ENCODE measurements around the gene IL11. TPM values are rescaled to one million over a fixed set of nuclear protein-coding genes. Genes with fewer than 3 reads are reported as not detected.
"Not testable (repeated sequence)": the region's sequence is repeated elsewhere in the genome, so short reads cannot be mapped to it uniquely, and the experiment has no call there.

IL11 gene
- total and polyA plus RNA-seq, 7 donors, result 0.06 TPM; not detected in 6

- ATAC-seq (no peak), DNase-seq (peak in 1 of 2 donors; percentile 34)
- no peaks in the 10 kb centered on the region for H3K9me3 ChIP-seq
- intact Hi-C loops (cut with DNase I), result loop anchor here (5.0 kb wide), 2 partner anchors 38 to 42 kb away; partner anchors contain the start of gene TMEM238 (in 1 of the 2)
- H3K4me3 ChIP-seq, result peak overlapping the region; percentile 75
- no peak for TF ChIP-seq CTCF (IDR thresholded peaks at IDR 0.05)
- WGBS, 3 donors, result 2 to 12% (median 3%) methylated on average over 15 to 44 of the region's 44 CpGs
- peaks cover 0 to 19% of the 10 kb centered on the region in 2 donors for H3K36me3 ChIP-seq (ENCODE audit: insufficient read depth in 1 of 2, low read depth in 1 of 2)
- peaks cover 12% of the 10 kb centered on the region for H3K4me1 ChIP-seq
- peaks cover 0 to 10% (median 0%) of the 10 kb centered on the region in 3 donors for H3K27me3 ChIP-seq (ENCODE audit: insufficient read depth in 3 of 3, low read length in 2 of 3)
- peak overlapping the region; percentile 93 for H3K27ac ChIP-seq
These were observed 30.1 kb downstream of the IL11 start for GRCh38 chr19:55339889-55340783.

- Histone ChIP-seq H3K36me3 (ENCODE audit: insufficient read depth in 1 of 2, low read depth in 1 of 2) (peaks cover 0 to 19% of the 10 kb centered on the region in 2 donors), H3K27me3 (ENCODE audit: insufficient read depth in 3 of 3, low read length in 2 of 3) (peaks cover 0 to 18% (median 0%) of the 10 kb centered on the region in 3 donors), H3K27ac (peak within 1 kb of the TSS; percentile 93), H3K4me3 (peak within 1 kb of the TSS; percentile 75), H3K9me3 (no peaks in the 10 kb centered on the region), H3K4me1 (peaks cover 12% of the 10 kb centered on the region)
- WGBS, 3 donors, result 0 to 1% (median 1%) methylated on average over 44 to 63 of the region's 63 CpGs
- intact Hi-C loops (cut with DNase I), result loop anchor here (5.0 kb wide), 1 partner anchor 37 kb away; no protein-coding TSS in a partner anchor
- DNase-seq (peak; percentile 100), ATAC-seq (peak; percentile 91 to 93 (median 92))
- TF ChIP-seq CTCF (IDR thresholded peaks at IDR 0.05), result peak; percentile 41
These were observed 31.0 kb downstream of the IL11 start, which contains the start of gene KMT5C for GRCh38 chr19:55339105-55339888. Gene KMT5C, plus strand, starts transcription at chr19:55339876. Its CDS starts 2,061 bp downstream, at chr19:55341937.

- DNase-seq (no peak), ATAC-seq (no peak)
- no peak for TF ChIP-seq CTCF (IDR thresholded peaks at IDR 0.05)
- intact Hi-C loops (cut with DNase I), result loop anchor here (5.0 kb wide), 1 partner anchor 34 kb away; no protein-coding TSS in a partner anchor
- Histone ChIP-seq H3K9me3 (no peaks in the 10 kb centered on the region), H3K36me3 (ENCODE audit: insufficient read depth in 1 of 2, low read depth in 1 of 2) (no peaks in the 10 kb centered on the region), H3K27ac (no peak overlapping the region), H3K4me3 (no peak overlapping the region), H3K4me1 (peaks cover 10% of the 10 kb centered on the region), H3K27me3 (ENCODE audit: insufficient read depth in 3 of 3, low read length in 2 of 3) (peaks cover 0 to 31% (median 0%) of the 10 kb centered on the region in 3 donors)
- 62 to 72% (median 66%) methylated on average over 7 of the region's 7 CpGs for WGBS, 3 donors
These were observed 34.2 kb downstream of the IL11 start for GRCh38 chr19:55336101-55336500.

GRCh38 chr19:55333870-55334269 is 36.4 kb downstream of the IL11 start:
- TF ChIP-seq CTCF (IDR thresholded peaks at IDR 0.05), result no peak
- intact Hi-C loops (cut with DNase I), result no loop called here
- no peak for DNase-seq
- peaks cover 4% of the 10 kb centered on the region for H3K4me1 ChIP-seq
- no peaks in the 10 kb centered on the region for H3K36me3 ChIP-seq (ENCODE audit: insufficient read depth in 1 of 2, low read depth in 1 of 2)
- peaks cover 0 to 33% (median 0%) of the 10 kb centered on the region in 3 donors for H3K27me3 ChIP-seq (ENCODE audit: insufficient read depth in 3 of 3, low read length in 2 of 3)
- H3K9me3 ChIP-seq, result no peaks in the 10 kb centered on the region
- 67 to 69% (median 68%) methylated on average over 11 of the region's 11 CpGs for WGBS, 3 donors
- no peak for ATAC-seq
- no peak overlapping the region for H3K27ac ChIP-seq
- no peak overlapping the region for H3K4me3 ChIP-seq

- H3K27me3 ChIP-seq (ENCODE audit: insufficient read depth in 3 of 3, low read length in 2 of 3), result peaks cover 0 to 28% (median 0%) of the 10 kb centered on the region in 3 donors
- H3K27ac ChIP-seq; H3K9me3 ChIP-seq; DNase-seq; H3K36me3 ChIP-seq (ENCODE audit: insufficient read depth in 1 of 2, low read depth in 1 of 2); H3K4me1 ChIP-seq; H3K4me3 ChIP-seq; intact Hi-C loops (cut with DNase I); ATAC-seq: not testable (repeated sequence)
- WGBS, 3 donors, result 86 to 88% (median 86%) methylated on average over 6 of the region's 6 CpGs
These were observed 40.5 kb downstream of the IL11 start for GRCh38 chr19:55329791-55330190.

GRCh38 chr19:55328774-55329318 is 41.4 kb downstream of the IL11 start:
- H3K27ac ChIP-seq; H3K36me3 ChIP-seq (ENCODE audit: insufficient read depth in 1 of 2, low read depth in 1 of 2); intact Hi-C loops (cut with DNase I); H3K9me3 ChIP-seq; H3K4me3 ChIP-seq; DNase-seq; ATAC-seq; H3K4me1 ChIP-seq: not testable (repeated sequence)
- peaks cover 0 to 18% (median 0%) of the 10 kb centered on the region in 3 donors for H3K27me3 ChIP-seq (ENCODE audit: insufficient read depth in 3 of 3, low read length in 2 of 3)
- 69 to 74% (median 70%) methylated on average over 4 of the region's 4 CpGs for WGBS, 3 donors
